HG02759 (cell line): Measurements from ENCODE around the gene AZIN2.
"Not testable (repeated sequence)": the region's sequence is repeated elsewhere in the genome, so short reads cannot be mapped to it uniquely, and the experiment has no call there.

Experiments
- ATAC-seq: cut with Tn5 transposase; IDR thresholded peaks from one replicate; pipeline ENCODE4 v1.9.1; 2021; ENCODE audit warnings: mild to moderate bottlenecking, moderate library complexity; ENCODE audit not compliant: unreplicated experiment

The AZIN2 gene

GRCh38 chr1:33056426-33056825 lies 24.5 kb upstream of the AZIN2 start:
- ATAC-seq: no peak

- no peak for ATAC-seq
These were observed 23.9 kb upstream of the AZIN2 start for GRCh38 chr1:33057095-33057494.

GRCh38 chr1:33060579-33061083 lies 20.3 kb upstream of the AZIN2 start:
- ATAC-seq: no peak

GRCh38 chr1:33061834-33062233 lies 19.1 kb upstream of the AZIN2 start:
- ATAC-seq: no peak

- ATAC-seq: not testable (repeated sequence)
These were observed 16.7 kb upstream of the AZIN2 start for GRCh38 chr1:33064284-33064683.

GRCh38 chr1:33065301-33065700 lies 15.7 kb upstream of the AZIN2 start:
- ATAC-seq: no peak

GRCh38 chr1:33066477-33066876 lies 14.5 kb upstream of the AZIN2 start:
- ATAC-seq: not testable (repeated sequence)

- not testable (repeated sequence) for ATAC-seq
These were observed 12.8 kb upstream of the AZIN2 start for GRCh38 chr1:33068108-33068507.

GRCh38 chr1:33070628-33071027 lies 10.3 kb upstream of the AZIN2 start:
- ATAC-seq: no peak

GRCh38 chr1:33072707-33073106 lies 8.2 kb upstream of the AZIN2 start:
- ATAC-seq: no peak

GRCh38 chr1:33074193-33074945 lies 6.6 kb upstream of the AZIN2 start:
- ATAC-seq: no peak

- ATAC-seq: no peak
These were observed 2.8 kb upstream of the AZIN2 start for GRCh38 chr1:33078030-33078591.

- no peak for ATAC-seq
These were observed 580 bp upstream of the AZIN2 start for GRCh38 chr1:33080373-33080772.

- ATAC-seq: no peak
These were observed 777 bp downstream of the AZIN2 start for GRCh38 chr1:33081554-33082305.

GRCh38 chr1:33082575-33083108 lies 1.7 kb downstream of the AZIN2 start:
- no peak for ATAC-seq

GRCh38 chr1:33085332-33085731 lies 4.4 kb downstream of the AZIN2 start:
- no peak for ATAC-seq

GRCh38 chr1:33086384-33086850 lies 5.5 kb downstream of the AZIN2 start:
- ATAC-seq: no peak

- no peak for ATAC-seq
These were observed 6.7 kb downstream of the AZIN2 start for GRCh38 chr1:33087677-33088076.

GRCh38 chr1:33088119-33088906 lies 7.4 kb downstream of the AZIN2 start:
- no peak for ATAC-seq

- ATAC-seq: no peak
These were observed 8.5 kb downstream of the AZIN2 start for GRCh38 chr1:33089457-33089856.

- ATAC-seq: no peak
These were observed 11.5 kb downstream of the AZIN2 start for GRCh38 chr1:33092438-33092837.
